GM12891 (cell line): ENCODE measurements around the gene OCA2.

Source experiments
- PAX5 ChIP-seq: IDR thresholded peaks from 2 replicates; pipeline ENCODE4 v1.6.1; 2011; ENCODE audit warnings: low read length, moderate library complexity, mild to moderate bottlenecking; ENCODE audit not compliant: insufficient read depth, severe bottlenecking
- POLR2A ChIP-seq: IDR thresholded peaks from 2 replicates; pipeline ENCODE4 v1.6.1; 2011; ENCODE audit warnings: low read depth, low read length, control low read depth
- POLR2AphosphoS5 ChIP-seq: IDR thresholded peaks from 2 replicates; pipeline ENCODE4 v1.6.1; 2011; ENCODE audit warnings: low read depth, low read length, control low read depth
- POU2F2 ChIP-seq: IDR thresholded peaks from 2 replicates; pipeline ENCODE4 v1.6.1; 2011; ENCODE audit warnings: low read depth, mild to moderate bottlenecking, control low read depth, low read length, moderate library complexity
- TAF1 ChIP-seq: IDR thresholded peaks from 2 replicates; pipeline ENCODE4 v1.6.1; 2011; ENCODE audit warnings: low read depth, low read length, control low read depth

GRCh38 chr15:27868828-27869404 lies 230.2 kb downstream of the OCA2 start:
- no peak for TF ChIP-seq POLR2A
- TF ChIP-seq POLR2AphosphoS5, result no peak
- TF ChIP-seq TAF1, result no peak
- no peak for TF ChIP-seq POU2F2
- TF ChIP-seq PAX5, result no peak
